NCI-H748 (cell line): Measurements from ENCODE around the gene GRK6.
"Not testable (repeated sequence)": the region's sequence is repeated elsewhere in the genome, so short reads cannot be mapped to it uniquely, and the experiment has no call there.

Experiments
- DNase-seq: peaks from one replicate; lab custom pipeline; 2025; ENCODE audit not compliant: unreplicated experiment; lab: John Stamatoyannopoulos, UW

GRK6 gene

DNA sequence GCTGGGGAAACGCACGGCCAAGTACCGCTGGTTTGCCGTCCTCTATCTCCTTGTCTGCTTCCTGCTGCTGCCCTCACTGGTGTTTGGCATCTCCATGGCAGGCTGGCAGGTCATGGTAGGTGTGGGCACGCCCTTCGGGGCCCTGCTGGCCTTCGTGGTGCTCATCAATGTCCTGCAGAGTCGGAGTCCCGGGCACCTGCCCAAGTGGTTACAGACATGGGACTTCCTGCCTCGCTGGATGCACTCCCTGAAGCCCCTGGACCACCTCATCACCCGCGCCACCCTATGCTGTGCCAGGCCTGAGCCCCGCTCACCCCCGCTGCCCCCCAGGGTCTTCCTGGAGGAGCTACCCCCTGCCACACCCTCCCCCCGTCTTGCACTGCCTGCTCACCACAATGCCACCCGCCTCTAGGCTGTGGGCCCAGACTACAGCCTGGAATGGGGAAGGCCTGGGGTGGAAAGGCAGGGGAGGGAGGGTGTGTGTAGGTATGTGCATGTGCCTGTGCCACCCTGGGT is 28.5 kb upstream of the GRK6 start:
- no peak for DNase-seq

DNA sequence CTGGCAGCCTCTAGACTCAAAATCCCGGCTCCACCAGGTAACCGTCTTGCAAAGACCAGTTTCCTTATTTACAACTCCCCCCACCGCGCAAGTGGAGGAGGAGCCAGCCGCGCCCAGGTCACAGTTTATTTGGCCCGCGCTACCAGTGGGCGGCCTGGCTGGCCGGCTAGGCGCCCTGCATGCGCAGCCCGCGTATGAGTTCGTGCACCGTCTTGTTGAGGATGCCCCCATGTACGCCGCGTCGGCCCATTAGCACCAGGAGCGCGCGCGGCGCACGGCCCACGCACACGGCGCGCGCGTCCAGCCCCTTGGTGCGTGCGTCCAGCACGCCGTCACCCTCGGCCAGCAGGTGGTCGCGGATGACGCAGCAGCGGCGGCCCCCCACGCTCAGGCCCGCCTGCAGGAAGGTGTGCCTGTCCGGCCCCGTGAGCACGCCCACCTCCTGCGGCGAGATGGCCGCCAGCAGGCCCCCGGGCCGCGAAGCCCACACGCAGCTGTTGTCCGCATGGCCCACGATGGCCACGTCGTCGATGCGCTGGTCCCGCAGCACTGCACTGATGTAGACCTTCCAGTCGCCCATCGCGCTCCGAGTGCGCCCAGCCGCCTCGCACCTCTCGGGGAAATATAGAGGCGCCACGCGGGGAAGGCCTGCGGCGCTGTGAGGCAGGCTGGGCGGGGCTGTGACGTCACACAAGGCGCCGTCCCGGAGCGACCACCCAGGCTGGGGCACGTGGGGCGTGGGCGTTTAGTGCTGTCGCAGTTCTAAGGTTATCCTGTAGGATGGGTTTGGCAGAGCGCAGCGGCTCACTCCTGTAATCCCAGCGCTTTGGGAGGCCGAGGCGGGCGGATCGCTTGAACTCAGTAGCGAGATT is 26.2 kb upstream of the GRK6 start, which contains the start of gene PFN3:
PFN3 (minus strand) TSS at position 665 of the 872 bp plus-strand sequence; CDS start at position 580, 85 bp downstream.
- no peak for DNase-seq

DNA sequence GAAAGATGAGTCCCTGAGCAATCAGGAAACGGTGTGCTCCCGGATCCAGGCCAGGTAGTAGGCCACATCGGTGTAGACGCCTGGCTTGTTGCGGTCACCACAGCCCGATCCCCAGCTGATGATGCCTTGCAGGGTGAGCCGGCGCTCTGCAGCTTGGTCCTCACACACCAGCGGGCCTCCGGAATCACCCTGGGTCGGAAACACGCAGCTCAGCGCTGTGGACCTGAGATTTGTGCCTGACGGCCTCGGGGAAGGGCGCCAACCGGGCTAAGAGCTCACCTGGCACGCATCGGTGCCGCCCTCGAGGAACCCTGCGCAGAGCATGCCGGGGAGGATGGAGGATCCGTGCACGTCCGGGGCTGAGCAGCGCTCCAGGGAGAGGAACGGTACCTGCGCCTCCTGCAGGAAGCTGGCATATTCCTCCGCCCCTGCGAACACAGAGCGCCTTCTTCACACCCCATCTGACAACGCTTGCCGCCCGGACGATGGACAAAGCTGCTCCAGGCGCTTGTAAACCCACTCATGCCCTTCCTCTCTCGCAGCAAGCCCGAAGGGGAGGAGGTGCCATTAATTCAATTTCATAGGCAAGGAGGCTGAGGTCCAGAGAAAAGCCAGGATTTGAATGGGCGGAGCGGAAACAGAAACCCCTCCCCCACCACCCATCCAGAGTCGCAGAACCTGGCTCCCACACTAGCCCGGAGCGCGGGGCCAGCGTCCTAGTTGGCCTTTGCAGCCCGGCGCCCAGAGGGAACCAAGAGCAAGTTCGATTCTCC is 24.0 kb upstream of the GRK6 start:
- DNase-seq: peak; percentile 93

DNA sequence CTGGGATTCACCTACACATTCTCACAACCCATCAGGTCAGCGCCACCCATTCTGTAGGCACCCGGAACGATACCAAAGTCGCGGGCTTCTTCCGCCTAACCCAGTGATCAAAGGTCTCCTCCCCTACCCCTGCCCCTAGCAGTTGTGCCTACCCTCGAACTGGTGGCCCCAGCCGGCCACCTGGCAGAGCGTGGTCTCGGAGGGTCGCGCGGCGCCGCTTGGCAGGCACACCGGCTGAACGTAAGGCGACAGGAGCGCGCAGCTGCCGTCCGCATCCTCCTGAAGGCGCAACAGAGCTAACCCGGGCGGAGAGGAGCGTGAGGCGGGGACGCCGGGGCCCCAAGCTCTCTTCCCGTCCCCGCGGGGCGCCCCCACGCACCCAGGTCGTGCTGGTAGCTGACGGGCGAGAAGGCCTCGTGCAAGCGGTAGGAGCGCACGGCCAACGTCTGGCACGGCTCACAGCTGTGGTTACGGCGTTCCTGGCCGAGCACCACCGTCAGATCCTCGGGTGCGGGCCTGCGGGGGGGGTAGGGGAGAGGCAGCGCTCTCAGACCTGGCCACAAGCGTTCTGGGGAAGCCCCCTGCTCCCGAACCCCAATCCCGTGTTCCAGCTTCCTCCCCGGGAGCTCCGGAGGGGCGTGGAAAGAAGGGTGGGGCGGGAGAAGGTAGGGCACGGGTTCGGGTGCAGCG is 23.2 kb upstream of the GRK6 start:
- peak; percentile 75 for DNase-seq

DNA sequence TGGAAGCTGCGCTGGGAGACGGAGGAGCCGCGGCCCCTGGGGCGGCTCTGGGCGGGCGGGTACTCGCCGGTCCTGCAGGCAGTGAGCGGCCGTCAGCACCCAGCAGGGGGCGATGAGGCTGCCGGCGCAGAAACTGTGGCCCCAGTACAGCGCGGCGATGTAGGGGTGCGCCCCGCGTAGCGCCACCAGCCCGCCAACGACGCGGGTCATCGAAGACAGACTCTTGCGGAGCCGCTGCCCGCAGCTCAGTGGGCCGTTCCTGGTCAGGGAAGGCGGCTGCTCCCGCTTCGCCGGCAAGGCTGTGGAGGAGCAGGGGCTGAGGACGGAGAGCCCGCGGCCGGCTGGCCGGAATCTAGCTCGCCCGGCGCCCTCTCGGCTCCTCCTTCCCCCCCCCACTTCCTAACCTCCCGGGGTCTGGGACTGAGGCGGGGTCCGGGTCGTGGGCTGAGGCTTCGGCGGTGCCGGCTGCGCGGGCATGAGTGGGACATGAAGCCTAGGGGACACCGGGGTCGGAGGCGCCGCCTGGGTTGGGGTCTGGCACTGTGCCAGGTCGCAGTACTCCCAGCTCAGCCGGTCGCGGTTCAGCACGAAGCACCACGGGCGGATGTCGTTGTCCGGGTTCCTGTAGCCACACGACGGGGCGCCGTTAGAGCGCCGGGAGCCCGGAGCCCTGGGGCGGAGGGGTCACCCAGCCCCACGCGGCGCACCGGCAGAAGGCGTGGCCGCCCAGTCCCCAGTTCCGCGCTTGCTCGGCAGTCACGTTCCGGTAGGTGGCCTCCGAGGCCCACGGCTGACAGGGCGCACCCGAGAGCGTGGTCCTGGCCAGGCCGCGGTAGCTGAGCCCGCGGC is 22.5 kb upstream of the GRK6 start:
- DNase-seq: peak; percentile 85

GRCh38 chr5:177404641-177405179 is 21.8 kb upstream of the GRK6 start:
- no peak for DNase-seq

DNA sequence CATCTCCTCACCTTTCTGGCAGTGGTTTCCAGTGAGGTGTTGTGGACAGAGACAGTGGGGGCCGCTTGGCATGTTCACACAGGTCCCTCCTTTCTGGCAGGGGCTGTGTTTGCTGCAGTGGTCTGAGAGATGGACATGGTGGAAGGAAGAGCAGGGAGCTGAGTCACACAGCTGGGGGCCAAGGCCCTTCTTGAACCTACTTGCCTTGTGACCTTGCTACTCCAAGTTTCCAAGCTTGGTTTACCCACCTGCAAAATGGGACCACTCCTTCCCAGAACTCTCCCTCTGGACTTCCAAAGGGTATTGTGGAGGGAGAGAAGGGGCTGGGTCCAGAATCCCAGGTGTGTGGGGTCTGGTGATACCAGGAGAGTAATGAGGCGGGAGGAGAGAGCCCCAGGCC is 21.2 kb upstream of the GRK6 start:
- DNase-seq: no peak

- no peak for DNase-seq
Observed at GRCh38 chr5:177405805-177406204, 20.7 kb upstream of the GRK6 start.

- no peak for DNase-seq
Observed at GRCh38 chr5:177409043-177409801, 17.3 kb upstream of the GRK6 start, which contains the start of gene F12. Gene F12, minus strand, starts transcription at chr5:177409564. Its CDS starts 37 bp downstream, at chr5:177409527.

GRCh38 chr5:177410575-177410974 is 15.9 kb upstream of the GRK6 start:
- DNase-seq: no peak

DNA sequence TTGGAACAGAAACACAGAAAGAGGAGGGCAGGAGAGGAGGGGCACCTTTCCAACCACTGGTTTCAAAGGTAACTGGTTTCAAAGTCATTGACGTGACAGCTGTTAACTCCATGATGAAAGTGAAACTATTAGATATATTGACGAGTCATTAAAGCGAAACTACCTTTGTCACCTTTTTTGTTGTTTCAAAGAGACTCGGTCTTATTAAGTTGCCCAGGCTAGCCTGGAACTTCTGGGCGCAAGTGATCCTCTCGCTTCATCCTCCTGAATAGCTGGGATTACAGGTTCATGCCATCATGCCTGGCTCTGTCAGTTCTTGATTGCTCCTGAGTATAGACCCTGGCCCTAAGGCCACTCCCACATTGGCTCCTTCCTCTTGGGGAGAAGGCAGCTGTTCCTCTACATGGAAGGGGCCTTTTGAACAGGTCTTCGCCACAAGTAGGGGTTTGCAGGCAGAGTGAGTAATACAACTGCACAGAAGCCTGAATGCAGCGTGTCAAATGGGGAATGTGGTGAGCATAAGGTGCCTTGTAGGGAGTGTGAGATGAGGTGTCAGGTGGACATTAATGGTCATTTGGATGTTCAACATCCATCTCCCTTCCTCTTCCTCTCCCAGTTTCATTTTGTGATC is 13.8 kb upstream of the GRK6 start:
- DNase-seq: no peak

DNA sequence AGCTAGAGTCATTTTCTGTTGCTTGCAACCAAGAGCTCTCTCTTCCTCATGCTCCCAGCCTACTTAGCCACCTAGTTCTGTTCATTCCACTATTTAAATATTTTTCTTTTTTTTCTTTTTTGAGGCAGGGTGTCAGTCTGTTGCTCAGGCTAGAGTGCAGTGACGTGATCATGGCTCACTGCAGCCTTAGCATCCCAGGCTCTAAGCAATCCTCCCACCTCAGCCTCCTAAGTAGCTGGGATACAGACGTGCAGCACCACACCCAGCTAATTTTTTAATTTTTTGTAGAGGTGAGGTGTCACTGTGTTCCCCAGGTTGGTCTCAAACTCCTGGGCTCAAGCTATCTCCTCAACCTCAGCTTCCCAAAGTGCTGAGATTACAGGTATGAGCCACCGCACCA is 12.0 kb upstream of the GRK6 start:
- no peak for DNase-seq

DNA sequence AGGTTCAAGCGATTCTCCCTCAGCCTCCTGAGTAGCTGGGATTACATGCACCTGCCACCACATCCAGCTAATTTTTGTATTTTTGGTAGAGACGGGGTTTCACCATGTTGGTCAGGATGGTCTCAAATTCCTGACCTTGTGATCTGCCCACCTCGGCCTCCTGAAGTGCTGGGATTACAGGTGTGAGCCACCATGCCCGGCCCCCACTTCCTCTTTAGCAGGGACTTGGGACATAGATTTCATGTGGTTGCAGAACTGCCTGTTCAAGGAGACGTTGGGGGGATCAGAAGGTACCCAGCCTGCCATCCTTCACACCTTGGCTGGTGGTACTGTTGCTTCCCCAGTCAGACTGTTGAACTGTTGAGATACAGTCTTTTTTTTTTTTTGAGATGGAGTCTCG is 9.4 kb upstream of the GRK6 start:
- not testable (repeated sequence) for DNase-seq

DNA sequence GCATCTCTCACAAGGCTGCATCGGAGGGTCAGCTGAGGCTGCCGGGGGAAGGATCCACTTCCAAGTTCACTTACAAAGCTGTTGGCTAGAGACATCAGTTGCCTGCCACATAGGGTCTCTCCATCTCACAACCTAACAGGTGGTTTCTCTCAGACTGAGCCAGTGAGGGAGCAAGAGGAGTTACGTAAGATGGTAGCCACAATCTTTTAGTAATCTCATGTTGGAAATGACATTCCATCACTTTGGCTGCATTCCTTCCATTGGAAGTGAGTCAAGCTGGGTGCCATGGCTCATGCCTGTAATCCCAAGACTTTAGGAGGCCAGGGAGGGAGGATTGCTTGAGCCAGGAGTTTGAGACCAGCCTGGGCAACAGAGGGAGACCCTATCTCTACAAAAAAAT is 7.4 kb upstream of the GRK6 start:
- DNase-seq: no peak

DNA sequence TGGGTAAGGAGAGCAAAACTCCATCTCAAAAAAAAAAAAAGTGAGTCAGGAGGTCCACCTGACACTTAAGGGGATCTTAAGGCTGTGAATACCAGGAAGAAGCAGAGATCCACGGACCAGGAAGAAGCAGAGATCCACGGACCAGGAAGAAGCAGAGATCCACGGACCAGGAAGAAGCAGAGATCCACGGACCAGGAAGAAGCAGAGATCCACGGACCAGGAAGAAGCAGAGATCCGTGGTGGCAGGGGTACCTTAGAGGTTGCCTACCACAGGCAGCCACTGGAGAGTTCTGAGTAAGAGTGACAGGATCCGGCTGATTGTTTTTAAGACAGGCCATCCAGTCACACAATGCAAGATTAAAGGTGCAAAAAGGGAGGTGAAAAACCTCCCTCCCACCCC is 6.0 kb upstream of the GRK6 start:
- DNase-seq: not testable (repeated sequence)

DNA sequence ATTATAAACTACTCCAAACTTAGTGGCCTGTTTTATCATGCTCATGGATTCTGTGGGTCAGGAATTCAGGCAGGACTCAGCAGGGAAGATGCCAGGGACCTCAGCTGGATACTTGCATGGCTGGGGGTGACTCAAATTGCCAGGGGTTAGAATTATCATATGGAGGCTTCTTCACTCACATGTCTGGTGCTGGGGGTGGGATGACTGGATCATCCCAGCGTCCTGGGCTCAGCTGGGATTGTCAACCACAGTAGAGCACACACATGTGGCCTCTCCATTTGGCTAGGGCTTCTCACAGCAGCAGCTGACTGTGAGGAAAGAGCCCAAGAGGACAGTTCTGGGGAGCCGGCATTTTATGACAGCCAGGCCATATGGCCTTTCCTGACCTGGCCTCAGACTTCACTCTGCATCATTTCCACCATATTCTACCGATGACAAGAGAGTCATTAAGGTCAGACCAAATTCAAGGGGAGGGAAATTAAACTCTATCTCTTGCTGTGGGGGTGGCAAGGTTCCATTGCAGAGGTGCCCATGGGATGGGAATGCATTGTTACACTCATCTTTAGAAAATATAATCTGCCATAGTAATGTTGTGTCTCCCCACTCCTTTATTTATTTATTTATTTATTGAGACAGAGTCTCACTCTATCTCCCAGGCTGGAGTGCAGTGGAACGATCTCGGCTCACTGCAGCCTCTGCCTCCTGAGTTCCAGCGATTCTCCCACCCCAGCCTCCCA is 5.2 kb upstream of the GRK6 start:
- no peak for DNase-seq

GRCh38 chr5:177423671-177424070 is 2.8 kb upstream of the GRK6 start:
- no peak for DNase-seq

- peak; percentile 66 for DNase-seq
Observed at GRCh38 chr5:177425196-177425800, 1.2 kb upstream of the GRK6 start.
